Neural progenitor cell (in vitro differentiated cells): ENCODE data around the gene CD180. TPM values are rescaled to one million over a fixed set of nuclear protein-coding genes. Genes with fewer than 3 reads are reported as not detected.
A peak's percentile ranks its signal among the peaks of the same experiment; 100 is the strongest.

Source experiments
- DNase-seq: peaks from one replicate; pipeline ENCODE4 v3.0.0-alpha.2; 2016; ENCODE audit warnings: low spot score
- H2AFZ ChIP-seq: fragments of 200-600 bp; sonication (generic); replicated peaks from 2 replicates; pipeline ENCODE4 v1.6.1; 2016; ENCODE audit warnings: antibody characterized with exemption
- H3F3A ChIP-seq: fragments of 200-600 bp; sonication (generic); 2 replicates; pipeline ENCODE4 v1.6.1; 2016; ENCODE audit warnings: antibody characterized with exemption, low read depth
- H3K27ac ChIP-seq: fragments of 200-600 bp; sonication (generic); 2 replicates; pipeline ENCODE4 v1.5.1; 2016; ENCODE audit warnings: mild to moderate bottlenecking
- H3K27me3 ChIP-seq: fragments of 200-600 bp; sonication (generic); 2 replicates; pipeline ENCODE4 v1.6.1; 2016; ENCODE audit warnings: mild to moderate bottlenecking, moderate library complexity
- H3K36me3 ChIP-seq: fragments of 200-600 bp; sonication (generic); 2 replicates; pipeline ENCODE4 v1.5.1; 2016
- H3K4me1 ChIP-seq: fragments of 200-600 bp; sonication (generic); 2 replicates; pipeline ENCODE4 v1.6.1; 2016; ENCODE audit warnings: mixed run types
- H3K4me2 ChIP-seq: fragments of 200-600 bp; sonication (generic); 2 replicates; pipeline ENCODE4 v1.6.1; 2016
- H3K4me3 ChIP-seq: fragments of 200-600 bp; sonication (generic); 2 replicates; pipeline ENCODE4 v1.5.1; 2016
- H3K79me2 ChIP-seq: fragments of 200-600 bp; sonication (generic); 2 replicates; pipeline ENCODE4 v1.6.1; 2016; ENCODE audit warnings: low read depth
- H3K9ac ChIP-seq: fragments of 200-600 bp; sonication (generic); 2 replicates; pipeline ENCODE4 v1.6.1; 2016
- H3K9me3 ChIP-seq: fragments of 200-600 bp; sonication (generic); 2 replicates; pipeline ENCODE4 v1.5.1; 2016; ENCODE audit warnings: low read depth
- H4K20me1 ChIP-seq: fragments of 200-600 bp; sonication (generic); 2 replicates; pipeline ENCODE4 v1.6.1; 2016; ENCODE audit warnings: low read depth
- H3K27ac Mint-ChIP-seq: 3 replicates; pipeline ENCODE4 v1.8.0; 2021; ENCODE audit warnings: mixed read lengths
- H3K27me3 Mint-ChIP-seq: 2 replicates; pipeline ENCODE4 v1.8.0; 2022; ENCODE audit warnings: low read depth, mild to moderate bottlenecking, inconsistent platforms, moderate library complexity, mixed read lengths; ENCODE audit not compliant: insufficient read depth
- H3K36me3 Mint-ChIP-seq: 3 replicates; pipeline ENCODE4 v1.8.0; 2021; ENCODE audit warnings: mixed read lengths
- H3K4me1 Mint-ChIP-seq: 3 replicates; pipeline ENCODE4 v1.8.0; 2021; ENCODE audit warnings: mixed read lengths
- H3K4me3 Mint-ChIP-seq: 3 replicates; pipeline ENCODE4 v1.8.0; 2021; ENCODE audit warnings: mild to moderate bottlenecking, moderate library complexity, mixed read lengths
- H3K9me3 Mint-ChIP-seq: 3 replicates; pipeline ENCODE4 v1.8.0; 2020; ENCODE audit warnings: mixed read lengths
- CTCF ChIP-seq: fragments of 200-600 bp; sonication (generic); IDR thresholded peaks from 2 replicates; pipeline ENCODE4 v1.5.1; 2017; ENCODE audit warnings: antibody characterized with exemption, mild to moderate bottlenecking
- EZH2 ChIP-seq: fragments of 200-600 bp; sonication (generic); IDR thresholded peaks from 2 replicates; pipeline ENCODE4 v1.6.1; 2017; ENCODE audit warnings: antibody characterized with exemption, mild to moderate bottlenecking, moderate library complexity
- EZH2phosphoT487 ChIP-seq: fragments of 200-600 bp; sonication (generic); IDR thresholded peaks from 2 replicates; pipeline ENCODE4 v1.6.1; 2017; ENCODE audit warnings: antibody characterized with exemption
- total RNA-seq: library from RNA; depleted of rRNA; stranded (reverse); fragments of >200 nt; gene quantifications from 2 replicates; pipeline ENCODE4 v1.2.3, GENCODE V29; 2015; ENCODE audit warnings: low replicate concordance

Gene CD180
- total RNA-seq, 1 donor from 2014 or later = not detected

GRCh38 chr5:67234671-67235176, 38.1 kb upstream of the CD180 start:
- no peak overlapping the region for H2AFZ ChIP-seq
- H3K27me3 Mint-ChIP-seq = no peaks in the 10 kb centered on the region

GRCh38 chr5:67233075-67233474, 36.5 kb upstream of the CD180 start:
- H2AFZ ChIP-seq = peak overlapping the region; percentile 43
- DNase-seq = no peak

More at GRCh38 chr5:67234671-67235176, 38.1 kb upstream of the CD180 start:
- H3K4me2 ChIP-seq = no peak overlapping the region
- H3K27me3 ChIP-seq = no peaks in the 10 kb centered on the region
- Mint-ChIP-seq H3K36me3 (no peaks in the 10 kb centered on the region), H3K4me1 (peaks cover 48% of the 10 kb centered on the region), H3K4me3 (no peak overlapping the region), H3K9me3 (peaks cover 9% of the 10 kb centered on the region), H3K27ac (no peak overlapping the region)
- no peak for DNase-seq
- no peak for TF ChIP-seq EZH2phosphoT487
- TF ChIP-seq EZH2 = no peak
- TF ChIP-seq CTCF = no peak
- H3F3A ChIP-seq = no peaks in the 10 kb centered on the region
- no peaks in the 10 kb centered on the region for H3K4me1 ChIP-seq
- no peak overlapping the region for H3K27ac ChIP-seq
- H3K36me3 ChIP-seq = no peaks in the 10 kb centered on the region
- H3K4me3 ChIP-seq = no peak overlapping the region
- no peak overlapping the region for H3K9ac ChIP-seq
- H4K20me1 ChIP-seq = no peaks in the 10 kb centered on the region
- H3K9me3 ChIP-seq = no peaks in the 10 kb centered on the region
- no peaks in the 10 kb centered on the region for H3K79me2 ChIP-seq

GRCh38 chr5:67223211-67223610, 26.6 kb upstream of the CD180 start:
- no peak overlapping the region for H3K27ac Mint-ChIP-seq
- no peaks in the 10 kb centered on the region for H3K36me3 Mint-ChIP-seq
- Histone ChIP-seq H3K27me3 (no peaks in the 10 kb centered on the region), H3K79me2 (no peaks in the 10 kb centered on the region), H3K4me1 (no peaks in the 10 kb centered on the region), H4K20me1 (no peaks in the 10 kb centered on the region), H3K9me3 (no peaks in the 10 kb centered on the region), H3K27ac (no peak overlapping the region), H2AFZ (no peak overlapping the region), H3K36me3 (no peaks in the 10 kb centered on the region), H3F3A (no peaks in the 10 kb centered on the region), H3K4me3 (no peak overlapping the region), H3K9ac (no peak overlapping the region), H3K4me2 (no peak overlapping the region)
- H3K27me3 Mint-ChIP-seq = no peaks in the 10 kb centered on the region
- no peak overlapping the region for H3K4me3 Mint-ChIP-seq
- DNase-seq = no peak
- no peaks in the 10 kb centered on the region for H3K9me3 Mint-ChIP-seq
- TF ChIP-seq EZH2phosphoT487 (no peak), EZH2 (no peak), CTCF (no peak)
- H3K4me1 Mint-ChIP-seq = peaks cover 9% of the 10 kb centered on the region

More at GRCh38 chr5:67233075-67233474, 36.5 kb upstream of the CD180 start:
- H3K9me3 Mint-ChIP-seq = peaks cover 14% of the 10 kb centered on the region
- peaks cover 35% of the 10 kb centered on the region for H3K4me1 Mint-ChIP-seq
- Histone ChIP-seq H3K4me2 (no peak overlapping the region), H4K20me1 (no peaks in the 10 kb centered on the region), H3K9ac (no peak overlapping the region), H3K4me3 (no peak overlapping the region), H3K4me1 (no peaks in the 10 kb centered on the region), H3K79me2 (no peaks in the 10 kb centered on the region), H3K36me3 (no peaks in the 10 kb centered on the region), H3K27ac (no peak overlapping the region), H3F3A (no peaks in the 10 kb centered on the region), H3K27me3 (no peaks in the 10 kb centered on the region), H3K9me3 (no peaks in the 10 kb centered on the region)
- peak overlapping the region; percentile 38 for H3K27ac Mint-ChIP-seq
- no peaks in the 10 kb centered on the region for H3K27me3 Mint-ChIP-seq
- H3K36me3 Mint-ChIP-seq = no peaks in the 10 kb centered on the region
- H3K4me3 Mint-ChIP-seq = no peak overlapping the region
- TF ChIP-seq EZH2phosphoT487 (no peak), CTCF (no peak), EZH2 (no peak)
